Transverse colon (tissue), 4 donors: ENCODE data around the gene CLMN.

Experiments used
- POLR2A ChIP-seq: fragments of 450-650 bp; IDR thresholded peaks from one replicate; pipeline ENCODE4 v1.6.1; 2016; ENCODE audit warnings: antibody characterized with exemption, mild to moderate bottlenecking, moderate library complexity
- POLR2AphosphoS5 ChIP-seq, 3 donors: sonication (generic); formaldehyde crosslinking; IDR thresholded peaks; one replicate each; pipeline ENCODE4 v1.6.1; 2016; ENCODE audit warnings: antibody characterized with exemption in 3 of 3
- TF ChIP-seq, protein P1 (sequence below), 5 experiments: fragments of 200-600 bp in 3 of 5; fragments of 450-650 bp in 2 of 5; sonication (generic) in 3 of 5; IDR thresholded peaks; 1 replicate in 2 of 5; 2 replicates in 3 of 5; pipeline ENCODE4 v1.5.1; 2016 to 2017; ENCODE audit warnings: antibody characterized with exemption in 5 of 5, inconsistent platforms in 3 of 5, mild to moderate bottlenecking in 2 of 5, moderate library complexity in 1 of 5

DNA sequence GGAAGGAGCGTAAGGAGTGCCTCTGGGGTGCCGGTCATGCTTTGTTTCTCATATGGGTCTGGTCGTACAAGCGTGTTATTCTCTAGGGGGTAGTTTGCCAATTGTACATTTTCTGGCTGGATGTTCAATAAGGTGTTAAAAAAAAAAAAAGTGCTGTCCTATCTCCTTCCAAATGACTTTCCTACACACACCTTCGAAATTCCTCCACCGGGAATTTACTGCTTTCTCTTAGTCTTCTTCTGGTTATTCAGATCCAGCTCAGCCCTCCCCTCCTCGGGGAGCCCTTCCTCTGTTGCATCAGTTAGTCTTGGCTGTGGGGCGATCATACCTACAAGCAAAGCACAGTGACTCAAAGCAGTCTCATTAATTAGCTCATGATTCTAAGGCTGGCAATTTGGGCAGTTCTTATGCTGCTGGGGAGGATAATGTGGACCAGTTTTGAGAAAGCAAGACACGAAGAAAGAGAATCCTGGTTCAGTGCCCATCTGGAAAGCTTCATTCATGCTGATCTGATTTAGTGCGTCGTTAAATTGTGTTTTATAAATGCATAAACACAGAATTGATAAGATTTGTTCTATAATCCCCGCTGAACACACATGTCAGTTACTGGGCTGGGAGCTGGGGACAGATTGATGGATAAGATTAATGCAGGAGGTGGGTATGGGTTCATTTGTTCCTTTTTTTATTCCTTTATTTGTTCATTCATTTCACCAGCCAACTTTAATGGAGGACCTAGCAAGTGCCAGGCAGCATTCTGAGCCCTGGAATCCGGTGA lies 9.2 kb upstream of the CLMN start:
- no peak for TF ChIP-seq POLR2AphosphoS5 (IDR thresholded peaks at IDR 0.05)
- TF ChIP-seq, protein P1, sequence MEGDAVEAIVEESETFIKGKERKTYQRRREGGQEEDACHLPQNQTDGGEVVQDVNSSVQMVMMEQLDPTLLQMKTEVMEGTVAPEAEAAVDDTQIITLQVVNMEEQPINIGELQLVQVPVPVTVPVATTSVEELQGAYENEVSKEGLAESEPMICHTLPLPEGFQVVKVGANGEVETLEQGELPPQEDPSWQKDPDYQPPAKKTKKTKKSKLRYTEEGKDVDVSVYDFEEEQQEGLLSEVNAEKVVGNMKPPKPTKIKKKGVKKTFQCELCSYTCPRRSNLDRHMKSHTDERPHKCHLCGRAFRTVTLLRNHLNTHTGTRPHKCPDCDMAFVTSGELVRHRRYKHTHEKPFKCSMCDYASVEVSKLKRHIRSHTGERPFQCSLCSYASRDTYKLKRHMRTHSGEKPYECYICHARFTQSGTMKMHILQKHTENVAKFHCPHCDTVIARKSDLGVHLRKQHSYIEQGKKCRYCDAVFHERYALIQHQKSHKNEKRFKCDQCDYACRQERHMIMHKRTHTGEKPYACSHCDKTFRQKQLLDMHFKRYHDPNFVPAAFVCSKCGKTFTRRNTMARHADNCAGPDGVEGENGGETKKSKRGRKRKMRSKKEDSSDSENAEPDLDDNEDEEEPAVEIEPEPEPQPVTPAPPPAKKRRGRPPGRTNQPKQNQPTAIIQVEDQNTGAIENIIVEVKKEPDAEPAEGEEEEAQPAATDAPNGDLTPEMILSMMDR (IDR thresholded peaks at IDR 0.05) = no peak
- TF ChIP-seq POLR2A = no peak
